B cell (primary cell): Measurements from ENCODE around the gene CALN1. TPM values are rescaled to one million over a fixed set of nuclear protein-coding genes. Genes with fewer than 3 reads are reported as not detected.

ENCODE experiments used
- ATAC-seq: fragments of 200-7000 bp; cut with Tn5 transposase; one replicate; pipeline ENCODE4 v1.10.0; 2021; ENCODE audit warnings: low read depth, mild to moderate bottlenecking, moderate number of reproducible peaks, moderate library complexity
- CTCF ChIA-PET: fragments of 350-600 bp; sonication (Branson Sonifier 250); formaldehyde crosslinking; loops from one replicate; lab custom pipeline; 2021; ENCODE audit warnings: antibody characterized with exemption, inconsistent platforms; lab: Charles Lee
- POLR2A ChIA-PET: fragments of 350-600 bp; sonication (Branson Sonifier 250); formaldehyde crosslinking; loops from one replicate; lab custom pipeline; 2021; ENCODE audit warnings: antibody characterized with exemption; lab: Charles Lee
- DNase-seq: peaks from one replicate; pipeline ENCODE4 v3.0.0; 2013
- H2AFZ ChIP-seq: 2 replicates; pipeline ENCODE4 v1.6.1; 2012; ENCODE audit warnings: mild to moderate bottlenecking, low read depth, low read length; ENCODE audit not compliant: insufficient read depth, poor library complexity, severe bottlenecking
- H3K27ac ChIP-seq, 2 donors: 1 replicate in 1 of 2; 2 replicates in 1 of 2; pipeline ENCODE4 v1.5.1; 2012 to 2013; ENCODE audit warnings: low read length in 2 of 2, mild to moderate bottlenecking in 2 of 2, moderate library complexity in 1 of 2
- H3K27me3 ChIP-seq, 4 experiments: fragments of 200-600 bp in 1 of 4; sonication (generic) in 1 of 4; replicated peaks in 1 of 4; 1 replicate in 2 of 4; 2 replicates in 2 of 4; pipeline versions ENCODE4 v1.6.1 to v1.7.0; 2013 to 2016; ENCODE audit warnings: low read length in 3 of 4, mild to moderate bottlenecking in 2 of 4, mixed read lengths in 1 of 4, moderate library complexity in 1 of 4; ENCODE audit not compliant: insufficient read depth in 4 of 4, control insufficient read depth in 3 of 4; ENCODE audit errors: control extremely low read depth in 1 of 4
- H3K36me3 ChIP-seq, 2 experiments: replicated peaks in 1 of 2; 1 replicate in 1 of 2; 2 replicates in 1 of 2; pipeline versions ENCODE4 v1.6.1 to v1.7.1; 2013; ENCODE audit warnings: low read length in 1 of 2; ENCODE audit not compliant: insufficient read depth in 2 of 2, control insufficient read depth in 1 of 2; ENCODE audit errors: control extremely low read depth in 1 of 2, extremely low read depth in 1 of 2
- H3K4me1 ChIP-seq, 2 donors: fragments of 200-600 bp in 1 of 2; sonication (generic) in 1 of 2; 1 replicate in 1 of 2; 2 replicates in 1 of 2; pipeline versions ENCODE4 v1.5.1 to v1.6.1; 2013 to 2017; ENCODE audit warnings: low read length in 2 of 2; ENCODE audit not compliant: control insufficient read depth in 2 of 2, insufficient read depth in 2 of 2
- H3K4me2 ChIP-seq: replicated peaks from 2 replicates; pipeline ENCODE3; 2012; ENCODE audit warnings: mild to moderate bottlenecking, low read depth, low read length; ENCODE audit not compliant: poor library complexity, severe bottlenecking
- H3K4me3 ChIP-seq, 5 experiments: fragments of 200-600 bp in 1 of 5; sonication (generic) in 1 of 5; 1 replicate in 3 of 5; 2 replicates in 2 of 5; pipeline versions ENCODE4 v1.5.1 to v1.7.0; 2011 to 2016; ENCODE audit warnings: low read length in 4 of 5, mild to moderate bottlenecking in 4 of 5, low read depth in 2 of 5, control low read depth in 1 of 5, moderate library complexity in 1 of 5; ENCODE audit not compliant: insufficient read depth in 1 of 5; ENCODE audit errors: control extremely low read depth in 1 of 5, extremely low read depth in 1 of 5
- H3K79me2 ChIP-seq: fragments of 200-600 bp; sonication (generic); one replicate; pipeline ENCODE4 v1.6.0; 2016; ENCODE audit warnings: low read length; ENCODE audit not compliant: control insufficient read depth, insufficient read depth
- H3K9ac ChIP-seq: fragments of 200-600 bp; sonication (generic); 2 replicates; pipeline ENCODE4 v1.6.1; 2017; ENCODE audit warnings: mild to moderate bottlenecking, low read length, moderate library complexity
- H3K9me3 ChIP-seq, 3 donors: one replicate each; pipeline versions ENCODE4 v1.6.1 to v1.7.1; 2013; ENCODE audit warnings: low read length in 2 of 3; ENCODE audit not compliant: control insufficient read depth in 2 of 3, insufficient read depth in 1 of 3; ENCODE audit errors: control extremely low read depth in 1 of 3
- H4K20me1 ChIP-seq: 2 replicates; pipeline ENCODE4 v1.6.0; 2012; ENCODE audit warnings: mild to moderate bottlenecking, low read length; ENCODE audit not compliant: insufficient read depth, control insufficient read depth, poor library complexity, severe bottlenecking
- H3K27ac Mint-ChIP-seq: one replicate; pipeline ENCODE4 v1.8.0; 2021; ENCODE audit warnings: mixed read lengths
- H3K27me3 Mint-ChIP-seq: one replicate; pipeline ENCODE4 v1.8.0; 2021; ENCODE audit warnings: mixed read lengths
- H3K4me1 Mint-ChIP-seq: one replicate; pipeline ENCODE4 v1.8.0; 2021; ENCODE audit warnings: mixed read lengths
- H3K4me3 Mint-ChIP-seq: one replicate; pipeline ENCODE4 v1.8.0; 2021; ENCODE audit warnings: mixed read lengths
- H3K9me3 Mint-ChIP-seq: one replicate; pipeline ENCODE4 v1.8.0; 2022; ENCODE audit warnings: mixed read lengths; ENCODE audit not compliant: insufficient read depth
- CTCF ChIP-seq: fragments of 200-600 bp; IDR thresholded peaks from one replicate; pipeline ENCODE4 v1.8.0; 2022; ENCODE audit warnings: antibody characterized with exemption, mild to moderate bottlenecking
- EZH2 ChIP-seq: IDR thresholded peaks from 2 replicates; pipeline ENCODE4 v1.6.1; 2012; ENCODE audit warnings: borderline replicate concordance, low read depth, mild to moderate bottlenecking, moderate library complexity, low read length; ENCODE audit not compliant: insufficient read depth, poor library complexity, severe bottlenecking
- WGBS: methylation state at CpG from one replicate; pipeline ENCODE4 v1.1.5; 2013; ENCODE audit warnings: missing lambda C conversion rate; ENCODE audit not compliant: insufficient coverage; 5-methylcytosine and 5-hydroxymethylcytosine counted together
- intact Hi-C: fragments of 100-400 bp; cut with micrococcal nuclease; formaldehyde crosslinking; loops from one replicate; pipeline ENCODE4 v1.10.0; 2022
- polyA plus RNA-seq: library from polyadenylated mRNA; depleted of rRNA; stranded (reverse); fragments of >200 nt; gene quantifications from 2 replicates; pipeline ENCODE4 v1.2.3, GENCODE V29; 2012
- total RNA-seq, 2 donors: library from RNA; stranded (reverse); fragments of 120-200 nt in 1 of 2; gene quantifications; 1 replicate in 1 of 2; 2 replicates in 1 of 2; pipeline versions ENCODE4 v1.2.3 to v1.2.4, GENCODE V29; 2013 to 2022

The CALN1 gene
- total and polyA plus RNA-seq, 2 donors (not counting 1 experiment from before 2014, with no cell fraction given), result not detected

DNA sequence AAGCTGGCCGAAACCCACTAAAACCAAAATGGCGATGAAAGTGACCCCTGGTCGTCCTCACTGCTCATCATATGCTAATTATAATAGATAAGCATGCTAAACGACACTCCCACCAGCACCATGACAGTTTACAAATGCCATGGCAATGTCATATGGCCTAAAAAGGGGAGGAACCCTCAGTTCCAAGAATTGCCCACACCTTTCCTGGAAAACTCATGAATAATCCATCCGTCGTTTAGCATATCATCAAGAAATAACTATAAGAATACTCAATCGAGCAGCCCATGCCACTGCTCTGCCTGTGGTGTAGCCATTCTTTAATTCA is 422.0 kb downstream of the CALN1 start:
- no peaks in the 10 kb centered on the region for H3K9me3 Mint-ChIP-seq
- intact Hi-C loops, result no loop called here
- no peaks in the 10 kb centered on the region for H3K27me3 Mint-ChIP-seq
- Histone ChIP-seq H3K4me3 (no peak overlapping the region), H3K27ac (no peak overlapping the region), H3K4me1 (no peaks in the 10 kb centered on the region), H3K27me3 (no peaks in the 10 kb centered on the region), H3K79me2 (no peaks in the 10 kb centered on the region), H3K36me3 (no peaks in the 10 kb centered on the region), H3K4me2 (no peak overlapping the region), H3K9me3 (peaks cover 0 to 9% (median 0%) of the 10 kb centered on the region in 3 donors), H2AFZ (no peak overlapping the region), H4K20me1 (no peaks in the 10 kb centered on the region), H3K9ac (no peak overlapping the region)
- POLR2A ChIA-PET, result no interaction called here
- no peak overlapping the region for H3K27ac Mint-ChIP-seq
- no peak for DNase-seq
- WGBS, result 100% methylated on average over 3 of the region's 7 CpGs
- ATAC-seq, result no peak
- CTCF ChIA-PET, result no interaction called here
- no peaks in the 10 kb centered on the region for H3K4me1 Mint-ChIP-seq
- no peak for TF ChIP-seq EZH2
- TF ChIP-seq CTCF, result no peak
- no peak overlapping the region for H3K4me3 Mint-ChIP-seq

GRCh38 chr7:71988201-71988600 is 423.9 kb downstream of the CALN1 start:
- H3K4me1 ChIP-seq, result no peaks in the 10 kb centered on the region
- peaks cover 0 to 5% (median 0%) of the 10 kb centered on the region in 3 donors for H3K9me3 ChIP-seq
- DNase-seq (no peak), ATAC-seq (no peak)
- peak overlapping the region; percentile 10 for H2AFZ ChIP-seq
- Mint-ChIP-seq H3K4me1 (no peaks in the 10 kb centered on the region), H3K27ac (no peak overlapping the region), H3K4me3 (no peak overlapping the region), H3K9me3 (peaks cover 4% of the 10 kb centered on the region), H3K27me3 (no peaks in the 10 kb centered on the region)
- no peaks in the 10 kb centered on the region for H3K36me3 ChIP-seq
- no peaks in the 10 kb centered on the region for H3K79me2 ChIP-seq
- H3K27ac ChIP-seq, result no peak overlapping the region
- no peaks in the 10 kb centered on the region for H3K27me3 ChIP-seq
- TF ChIP-seq CTCF, result no peak
- no peak for TF ChIP-seq EZH2
- POLR2A ChIA-PET, result no interaction called here
- intact Hi-C loops, result no loop called here
- H3K4me2 ChIP-seq, result no peak overlapping the region
- H3K9ac ChIP-seq, result no peak overlapping the region
- CTCF ChIA-PET, result no interaction called here
- WGBS, result 33% methylated on average over 6 of the region's 7 CpGs
- H3K4me3 ChIP-seq, result no peak overlapping the region
- H4K20me1 ChIP-seq, result no peaks in the 10 kb centered on the region
